K562 (cell line): Measurements from ENCODE around the gene ZNF487. TPM values are rescaled to one million over a fixed set of nuclear protein-coding genes. Genes with fewer than 3 reads are reported as not detected.

ENCODE experiments used
- BRCA1 ChIP-seq, 2 experiments: fragments of 450-650 bp in 1 of 2; sonication (generic) in 1 of 2; formaldehyde crosslinking in 1 of 2; IDR thresholded peaks; 2 replicates each; pipeline versions ENCODE4 v1.5.0 to v1.6.1; 2017 to 2020; ENCODE audit warnings: mild to moderate bottlenecking in 1 of 2, missing genetic modification reagents in 1 of 2
- CTBP1 ChIP-seq: fragments of 450-650 bp; IDR thresholded peaks from 2 replicates; pipeline ENCODE4 v1.6.1; 2016; ENCODE audit warnings: borderline replicate concordance
- ELF2 ChIP-seq: fragments of 250-450 bp; sonication (Bioruptor Pico); IDR thresholded peaks from 2 replicates; pipeline ENCODE4 v1.5.0; 2021; ENCODE audit warnings: mild to moderate bottlenecking
- FOXJ3 ChIP-seq: sonication (generic); formaldehyde crosslinking; IDR thresholded peaks from 2 replicates; pipeline ENCODE4 v1.4.0; 2020; ENCODE audit warnings: mild to moderate bottlenecking, missing genetic modification reagents
- FOXK2 ChIP-seq, 2 experiments: fragments of 450-650 bp; IDR thresholded peaks in 1 of 2; conservative IDR thresholded peaks in 1 of 2; 2 replicates each; pipeline ENCODE4 v1.6.1; 2016; ENCODE audit warnings: low read depth in 2 of 2, mild to moderate bottlenecking in 1 of 2
- HMGN3 ChIP-seq: IDR thresholded peaks from 2 replicates; pipeline ENCODE4 v1.6.1; 2011; ENCODE audit warnings: borderline replicate concordance, low read depth, mild to moderate bottlenecking, mixed read lengths, low read length; ENCODE audit not compliant: insufficient read length; ENCODE audit errors: extremely low read depth
- HNRNPL ChIP-seq: fragments of 200-400 bp; formaldehyde crosslinking; IDR thresholded peaks from 2 replicates; pipeline ENCODE4 v1.6.1; 2017; ENCODE audit warnings: low read depth, mild to moderate bottlenecking, low read length
- HOXB6 ChIP-seq: fragments of 250-450 bp; sonication (Bioruptor Pico); IDR thresholded peaks from 2 replicates; pipeline ENCODE4 v1.5.1; 2022; ENCODE audit warnings: mild to moderate bottlenecking, borderline replicate concordance
- MCM5 ChIP-seq: fragments of 450-650 bp; IDR thresholded peaks from 2 replicates; pipeline ENCODE4 v1.6.1; 2016; ENCODE audit warnings: low read depth
- PCBP2 ChIP-seq: fragments of 200-400 bp; formaldehyde crosslinking; IDR thresholded peaks from 2 replicates; pipeline ENCODE4 v1.6.1; 2018; ENCODE audit warnings: low read length, low read depth, mild to moderate bottlenecking, moderate library complexity; ENCODE audit not compliant: poor library complexity, severe bottlenecking
- POLR2G ChIP-seq: fragments of 200-400 bp; formaldehyde crosslinking; IDR thresholded peaks from 2 replicates; pipeline ENCODE4 v1.6.1; 2017; ENCODE audit warnings: low read depth, mild to moderate bottlenecking, antibody characterized with exemption, low read length, moderate library complexity
- SMAD1 ChIP-seq: fragments of 150-350 bp; IDR thresholded peaks from 2 replicates; pipeline ENCODE4 v1.6.1; 2014; ENCODE audit warnings: low read length, low read depth; ENCODE audit not compliant: partially characterized antibody
- SNRNP70 ChIP-seq: fragments of 200-400 bp; formaldehyde crosslinking; optimal IDR thresholded peaks from 2 replicates; pipeline ENCODE3; 2017; ENCODE audit warnings: low read depth, low read length
- SOX6 ChIP-seq: fragments of 450-650 bp; IDR thresholded peaks from 2 replicates; pipeline ENCODE4 v1.6.1; 2014; ENCODE audit warnings: mild to moderate bottlenecking
- SPI1 ChIP-seq: IDR thresholded peaks from 2 replicates; pipeline ENCODE4 v1.6.1; 2011; ENCODE audit warnings: low read depth, low read length, control low read depth, borderline replicate concordance
- SUPT5H ChIP-seq: fragments of 450-650 bp; IDR thresholded peaks from 2 replicates; pipeline ENCODE4 v1.6.1; 2016
- ZBTB17 ChIP-seq: fragments of 450-650 bp; formaldehyde crosslinking; IDR thresholded peaks from 2 replicates; pipeline ENCODE4 v1.4.0; 2020; ENCODE audit warnings: mild to moderate bottlenecking
- ZNF12 ChIP-seq: sonication (generic); formaldehyde crosslinking; IDR thresholded peaks from 2 replicates; pipeline ENCODE4 v1.4.0; 2020; ENCODE audit warnings: mild to moderate bottlenecking, missing genetic modification reagents
- ZNF212 ChIP-seq: fragments of 450-650 bp; formaldehyde crosslinking; IDR thresholded peaks from 2 replicates; pipeline ENCODE4 v1.4.0; 2020; ENCODE audit warnings: mild to moderate bottlenecking
- ZNF444 ChIP-seq: fragments of 250-450 bp; sonication (Bioruptor Pico); IDR thresholded peaks from 2 replicates; pipeline ENCODE4 v1.4.0; 2020; ENCODE audit warnings: mild to moderate bottlenecking, moderate library complexity
- ZNF79 ChIP-seq: fragments of 250-450 bp; sonication (Bioruptor Pico); IDR thresholded peaks from 2 replicates; pipeline ENCODE4 v1.4.0; 2020; ENCODE audit warnings: low read depth, mild to moderate bottlenecking, moderate library complexity
- polyA plus RNA-seq, 8 experiments: library from polyadenylated mRNA; depleted of rRNA in 4 of 8; stranded (reverse) in 5 of 8; unstranded in 3 of 8; fragments of >200 nt; fragmentation: Nextera tagmentation in 2 of 8; fragmentation: Illumina TruSeq in 1 of 8; extraction: Ambion mirVana in 2 of 8; extraction: Trizol in 1 of 8; gene quantifications; 2 replicates each; pipeline versions ENCODE4 v1.2.1 to v1.2.3, GENCODE V29; 2011 to 2014; ENCODE audit warnings: inconsistent platforms in 1 of 8, missing spikeins in 1 of 8
- total RNA-seq, 7 experiments: library from RNA; depleted of rRNA in 6 of 7; stranded (reverse); fragments of >200 nt in 6 of 7; fragmentation: Illumina TruSeq in 2 of 7; extraction: Trizol in 2 of 7; gene quantifications; 2 replicates each; pipeline versions ENCODE4 v1.2.1 to v1.2.3, GENCODE V29; 2011 to 2021; ENCODE audit warnings: low replicate concordance in 1 of 7
- TF ChIP-seq, protein P1 (sequence below), 2 experiments: IDR thresholded peaks; 2 replicates each; pipeline ENCODE4 v1.6.1; 2011; ENCODE audit warnings: borderline replicate concordance in 1 of 2, control low read depth in 1 of 2, low read depth in 1 of 2, low read length in 1 of 2, mild to moderate bottlenecking in 1 of 2, mixed read lengths in 1 of 2, moderate library complexity in 1 of 2; ENCODE audit not compliant: insufficient read depth in 1 of 2, insufficient read length in 1 of 2, poor library complexity in 1 of 2, severe bottlenecking in 1 of 2; ENCODE audit errors: extremely low read depth in 1 of 2
- TF ChIP-seq, protein P2 (sequence below): sonication (generic); formaldehyde crosslinking; IDR thresholded peaks from 2 replicates; pipeline ENCODE4 v1.9.0; 2022; ENCODE audit warnings: mild to moderate bottlenecking, missing genetic modification reagents
- TF ChIP-seq, protein P3 (sequence below): fragments of 450-650 bp; IDR thresholded peaks from 2 replicates; pipeline ENCODE4 v1.6.1; 2016; ENCODE audit warnings: missing biosample characterization, missing genetic modification characterization

ZNF487 gene
- total and polyA plus RNA-seq, 9 of the 15 experiments (the other 6 are each of a cell fraction or from before 2014, with no cell fraction given), result 1.9 to 6.5 (median 4.2) TPM

DNA sequence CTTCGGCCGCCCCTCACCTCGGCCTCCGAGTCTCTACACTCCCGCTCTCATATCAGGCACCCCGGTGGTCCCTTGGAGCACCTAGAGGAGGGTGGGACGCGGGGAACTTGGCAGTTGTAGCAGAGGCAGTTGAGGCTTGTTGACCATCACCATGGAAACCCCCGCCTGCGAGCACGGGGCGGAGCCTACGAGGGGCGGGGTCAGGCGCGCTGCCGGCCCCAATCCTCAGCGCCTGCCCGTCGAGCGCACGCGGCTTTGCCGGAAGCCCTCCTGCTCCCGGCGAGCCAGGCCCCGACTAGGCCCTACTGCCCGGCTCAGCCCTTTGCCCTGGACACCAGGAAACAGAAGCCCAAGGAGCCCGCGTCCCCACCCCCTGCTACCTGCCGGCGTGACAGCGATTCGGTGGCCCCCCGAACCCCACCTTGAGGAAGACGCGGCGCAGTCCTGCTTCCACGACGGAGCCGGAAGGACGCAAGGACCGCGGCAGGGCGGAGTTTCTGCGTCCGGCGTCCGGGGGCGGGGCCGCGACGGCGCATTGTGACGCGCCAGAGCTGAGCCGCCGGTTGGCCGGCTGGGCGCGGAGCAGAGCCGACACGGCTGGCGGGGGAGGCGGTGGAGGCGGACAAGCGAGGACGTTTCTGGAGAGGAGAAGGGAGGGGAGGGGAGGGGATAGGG lies 28.1 kb upstream of the ZNF487 start, which contains the start of gene HNRNPF (continued):
- TF ChIP-seq, protein P1, sequence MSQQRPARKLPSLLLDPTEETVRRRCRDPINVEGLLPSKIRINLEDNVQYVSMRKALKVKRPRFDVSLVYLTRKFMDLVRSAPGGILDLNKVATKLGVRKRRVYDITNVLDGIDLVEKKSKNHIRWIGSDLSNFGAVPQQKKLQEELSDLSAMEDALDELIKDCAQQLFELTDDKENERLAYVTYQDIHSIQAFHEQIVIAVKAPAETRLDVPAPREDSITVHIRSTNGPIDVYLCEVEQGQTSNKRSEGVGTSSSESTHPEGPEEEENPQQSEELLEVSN (IDR thresholded peaks at IDR 0.05; ENCODE audit: borderline replicate concordance in 1 of 2, extremely low read depth in 1 of 2, insufficient read depth in 1 of 2, insufficient read length in 1 of 2, low read depth in 1 of 2, low read length in 1 of 2, poor library complexity in 1 of 2, severe bottlenecking in 1 of 2), result peak; percentile 98 to 99
- TF ChIP-seq ZNF444 (CRISPR knock-in tag) (no peak), PCBP2 (peak; percentile 48), MCM5 (no peak), ZNF79 (CRISPR knock-in tag) (no peak), ZNF212 (CRISPR knock-in tag) (0 out of 2 replicates have a peak, but pooled peaks have one; percentile 48), SNRNP70 (no peak), BRCA1 (IDR thresholded peaks at IDR 0.05) (no peak), BRCA1 (CRISPR knock-in tag; IDR thresholded peaks at IDR 0.05) (peak; percentile 86; the same call in 1 of the 2 replicates), HOXB6 (no peak), SPI1 (no peak), SOX6 (peak; percentile 68; the same call in 1 of the 2 replicates), FOXK2 (conservative IDR thresholded peaks at IDR 0.05 in 1 of 2, IDR thresholded peaks at IDR 0.05 in 1 of 2; ENCODE audit: low read depth in 2 of 2) (peak in 1 of 2 experiments; percentile 86; a peak in 3 of 4 replicates), ZNF12 (CRISPR knock-in tag) (peak; percentile 76; the same call in 1 of the 2 replicates), SMAD1 (no peak), ELF2 (CRISPR knock-in tag) (peak; percentile 84), ZBTB17 (CRISPR knock-in tag) (peak; percentile 47; the same call in 1 of the 2 replicates), CTBP1 (peak; percentile 97), SUPT5H (peak; percentile 94; the same call in 1 of the 2 replicates), FOXJ3 (peak; percentile 91), HNRNPL (peak; percentile 76; the same call in 1 of the 2 replicates), POLR2G (peak; percentile 95), HMGN3 (peak; percentile 93)
- TF ChIP-seq, protein P2, sequence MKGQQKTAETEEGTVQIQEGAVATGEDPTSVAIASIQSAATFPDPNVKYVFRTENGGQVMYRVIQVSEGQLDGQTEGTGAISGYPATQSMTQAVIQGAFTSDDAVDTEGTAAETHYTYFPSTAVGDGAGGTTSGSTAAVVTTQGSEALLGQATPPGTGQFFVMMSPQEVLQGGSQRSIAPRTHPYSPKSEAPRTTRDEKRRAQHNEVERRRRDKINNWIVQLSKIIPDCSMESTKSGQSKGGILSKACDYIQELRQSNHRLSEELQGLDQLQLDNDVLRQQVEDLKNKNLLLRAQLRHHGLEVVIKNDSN (CRISPR knock-in tag), result peak; percentile 52; the same call in 1 of the 2 replicates
- TF ChIP-seq, protein P3, sequence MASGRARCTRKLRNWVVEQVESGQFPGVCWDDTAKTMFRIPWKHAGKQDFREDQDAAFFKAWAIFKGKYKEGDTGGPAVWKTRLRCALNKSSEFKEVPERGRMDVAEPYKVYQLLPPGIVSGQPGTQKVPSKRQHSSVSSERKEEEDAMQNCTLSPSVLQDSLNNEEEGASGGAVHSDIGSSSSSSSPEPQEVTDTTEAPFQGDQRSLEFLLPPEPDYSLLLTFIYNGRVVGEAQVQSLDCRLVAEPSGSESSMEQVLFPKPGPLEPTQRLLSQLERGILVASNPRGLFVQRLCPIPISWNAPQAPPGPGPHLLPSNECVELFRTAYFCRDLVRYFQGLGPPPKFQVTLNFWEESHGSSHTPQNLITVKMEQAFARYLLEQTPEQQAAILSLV (tag), result peak; percentile 54
